HEK293 (cell line): ENCODE measurements around the gene MTRF1L.

Source experiments
- CTCF ChIP-seq: fragments of 450-650 bp; formaldehyde crosslinking; IDR thresholded peaks from 2 replicates; pipeline ENCODE4 v1.5.1; 2016; ENCODE audit warnings: missing biosample characterization, missing genetic modification characterization
- HOXA7 ChIP-seq: sonication (generic); formaldehyde crosslinking; IDR thresholded peaks from 2 replicates; pipeline ENCODE4 v1.8.1; 2022; ENCODE audit warnings: missing genetic modification reagents, borderline replicate concordance
- MZF1 ChIP-seq: fragments of 450-650 bp; formaldehyde crosslinking; IDR thresholded peaks from 2 replicates; pipeline ENCODE4 v1.5.1; 2017; ENCODE audit warnings: missing biosample characterization, missing genetic modification characterization, borderline replicate concordance
- RBAK ChIP-seq: fragments of 450-650 bp; formaldehyde crosslinking; IDR thresholded peaks from 2 replicates; pipeline ENCODE4 v1.5.1; 2016; ENCODE audit warnings: missing biosample characterization, missing genetic modification characterization
- ZBTB21 ChIP-seq: fragments of 450-650 bp; formaldehyde crosslinking; IDR thresholded peaks from 2 replicates; pipeline ENCODE4 v1.5.1; 2017; ENCODE audit warnings: missing biosample characterization, missing genetic modification characterization
- ZNF146 ChIP-seq: fragments of 450-650 bp; formaldehyde crosslinking; IDR thresholded peaks from 2 replicates; pipeline ENCODE4 v1.5.1; 2016; ENCODE audit warnings: missing biosample characterization, missing genetic modification characterization
- ZNF324 ChIP-seq: fragments of 450-650 bp; formaldehyde crosslinking; IDR thresholded peaks from 2 replicates; pipeline ENCODE4 v1.5.1; 2016; ENCODE audit warnings: missing biosample characterization, missing genetic modification characterization
- TF ChIP-seq, protein P1 (sequence below): fragments of 450-650 bp; formaldehyde crosslinking; conservative IDR thresholded peaks from 2 replicates; pipeline ENCODE4 v1.5.1; 2016; ENCODE audit warnings: low read depth, missing biosample characterization, missing genetic modification characterization
- TF ChIP-seq, protein P2 (sequence below): fragments of 450-650 bp; formaldehyde crosslinking; IDR thresholded peaks from 2 replicates; pipeline ENCODE4 v1.5.1; 2016; ENCODE audit warnings: missing biosample characterization, missing genetic modification characterization
- TF ChIP-seq, protein P3 (sequence below): fragments of 450-650 bp; formaldehyde crosslinking; IDR thresholded peaks from 2 replicates; pipeline ENCODE4 v1.5.1; 2016; ENCODE audit warnings: missing biosample characterization, missing genetic modification characterization

- TF ChIP-seq ZNF324 (tag by site-specific recombination): no peak
- no peak for TF ChIP-seq ZBTB21 (tag by site-specific recombination)
- TF ChIP-seq CTCF (tag by site-specific recombination): no peak
- TF ChIP-seq HOXA7 (CRISPR knock-in tag): no peak
- TF ChIP-seq RBAK: no peak
- TF ChIP-seq, protein P1, sequence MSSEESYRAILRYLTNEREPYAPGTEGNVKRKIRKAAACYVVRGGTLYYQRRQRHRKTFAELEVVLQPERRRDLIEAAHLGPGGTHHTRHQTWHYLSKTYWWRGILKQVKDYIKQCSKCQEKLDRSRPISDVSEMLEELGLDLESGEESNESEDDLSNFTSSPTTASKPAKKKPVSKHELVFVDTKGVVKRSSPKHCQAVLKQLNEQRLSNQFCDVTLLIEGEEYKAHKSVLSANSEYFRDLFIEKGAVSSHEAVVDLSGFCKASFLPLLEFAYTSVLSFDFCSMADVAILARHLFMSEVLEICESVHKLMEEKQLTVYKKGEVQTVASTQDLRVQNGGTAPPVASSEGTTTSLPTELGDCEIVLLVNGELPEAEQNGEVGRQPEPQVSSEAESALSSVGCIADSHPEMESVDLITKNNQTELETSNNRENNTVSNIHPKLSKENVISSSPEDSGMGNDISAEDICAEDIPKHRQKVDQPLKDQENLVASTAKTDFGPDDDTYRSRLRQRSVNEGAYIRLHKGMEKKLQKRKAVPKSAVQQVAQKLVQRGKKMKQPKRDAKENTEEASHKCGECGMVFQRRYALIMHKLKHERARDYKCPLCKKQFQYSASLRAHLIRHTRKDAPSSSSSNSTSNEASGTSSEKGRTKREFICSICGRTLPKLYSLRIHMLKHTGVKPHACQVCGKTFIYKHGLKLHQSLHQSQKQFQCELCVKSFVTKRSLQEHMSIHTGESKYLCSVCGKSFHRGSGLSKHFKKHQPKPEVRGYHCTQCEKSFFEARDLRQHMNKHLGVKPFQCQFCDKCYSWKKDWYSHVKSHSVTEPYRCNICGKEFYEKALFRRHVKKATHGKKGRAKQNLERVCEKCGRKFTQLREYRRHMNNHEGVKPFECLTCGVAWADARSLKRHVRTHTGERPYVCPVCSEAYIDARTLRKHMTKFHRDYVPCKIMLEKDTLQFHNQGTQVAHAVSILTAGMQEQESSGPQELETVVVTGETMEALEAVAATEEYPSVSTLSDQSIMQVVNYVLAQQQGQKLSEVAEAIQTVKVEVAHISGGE (tag by site-specific recombination): no peak
- TF ChIP-seq, protein P2, sequence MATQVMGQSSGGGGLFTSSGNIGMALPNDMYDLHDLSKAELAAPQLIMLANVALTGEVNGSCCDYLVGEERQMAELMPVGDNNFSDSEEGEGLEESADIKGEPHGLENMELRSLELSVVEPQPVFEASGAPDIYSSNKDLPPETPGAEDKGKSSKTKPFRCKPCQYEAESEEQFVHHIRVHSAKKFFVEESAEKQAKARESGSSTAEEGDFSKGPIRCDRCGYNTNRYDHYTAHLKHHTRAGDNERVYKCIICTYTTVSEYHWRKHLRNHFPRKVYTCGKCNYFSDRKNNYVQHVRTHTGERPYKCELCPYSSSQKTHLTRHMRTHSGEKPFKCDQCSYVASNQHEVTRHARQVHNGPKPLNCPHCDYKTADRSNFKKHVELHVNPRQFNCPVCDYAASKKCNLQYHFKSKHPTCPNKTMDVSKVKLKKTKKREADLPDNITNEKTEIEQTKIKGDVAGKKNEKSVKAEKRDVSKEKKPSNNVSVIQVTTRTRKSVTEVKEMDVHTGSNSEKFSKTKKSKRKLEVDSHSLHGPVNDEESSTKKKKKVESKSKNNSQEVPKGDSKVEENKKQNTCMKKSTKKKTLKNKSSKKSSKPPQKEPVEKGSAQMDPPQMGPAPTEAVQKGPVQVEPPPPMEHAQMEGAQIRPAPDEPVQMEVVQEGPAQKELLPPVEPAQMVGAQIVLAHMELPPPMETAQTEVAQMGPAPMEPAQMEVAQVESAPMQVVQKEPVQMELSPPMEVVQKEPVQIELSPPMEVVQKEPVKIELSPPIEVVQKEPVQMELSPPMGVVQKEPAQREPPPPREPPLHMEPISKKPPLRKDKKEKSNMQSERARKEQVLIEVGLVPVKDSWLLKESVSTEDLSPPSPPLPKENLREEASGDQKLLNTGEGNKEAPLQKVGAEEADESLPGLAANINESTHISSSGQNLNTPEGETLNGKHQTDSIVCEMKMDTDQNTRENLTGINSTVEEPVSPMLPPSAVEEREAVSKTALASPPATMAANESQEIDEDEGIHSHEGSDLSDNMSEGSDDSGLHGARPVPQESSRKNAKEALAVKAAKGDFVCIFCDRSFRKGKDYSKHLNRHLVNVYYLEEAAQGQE: no peak
- no peak for TF ChIP-seq ZNF146 (tag by site-specific recombination)
- TF ChIP-seq, protein P3, sequence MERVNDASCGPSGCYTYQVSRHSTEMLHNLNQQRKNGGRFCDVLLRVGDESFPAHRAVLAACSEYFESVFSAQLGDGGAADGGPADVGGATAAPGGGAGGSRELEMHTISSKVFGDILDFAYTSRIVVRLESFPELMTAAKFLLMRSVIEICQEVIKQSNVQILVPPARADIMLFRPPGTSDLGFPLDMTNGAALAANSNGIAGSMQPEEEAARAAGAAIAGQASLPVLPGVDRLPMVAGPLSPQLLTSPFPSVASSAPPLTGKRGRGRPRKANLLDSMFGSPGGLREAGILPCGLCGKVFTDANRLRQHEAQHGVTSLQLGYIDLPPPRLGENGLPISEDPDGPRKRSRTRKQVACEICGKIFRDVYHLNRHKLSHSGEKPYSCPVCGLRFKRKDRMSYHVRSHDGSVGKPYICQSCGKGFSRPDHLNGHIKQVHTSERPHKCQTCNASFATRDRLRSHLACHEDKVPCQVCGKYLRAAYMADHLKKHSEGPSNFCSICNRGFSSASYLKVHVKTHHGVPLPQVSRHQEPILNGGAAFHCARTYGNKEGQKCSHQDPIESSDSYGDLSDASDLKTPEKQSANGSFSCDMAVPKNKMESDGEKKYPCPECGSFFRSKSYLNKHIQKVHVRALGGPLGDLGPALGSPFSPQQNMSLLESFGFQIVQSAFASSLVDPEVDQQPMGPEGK: no peak
- TF ChIP-seq MZF1 (tag by site-specific recombination): no peak
Observed at GRCh38 chr6:152954443-152954842, 48.1 kb downstream of the MTRF1L start.
